HG03460 (cell line): ENCODE data around the gene TCF4.
A peak's percentile ranks its signal among the peaks of the same experiment; 100 is the strongest.

Source experiments
- ATAC-seq: cut with Tn5 transposase; IDR thresholded peaks from one replicate; pipeline ENCODE4 v1.9.1; 2021; ENCODE audit not compliant: unreplicated experiment

Gene TCF4

DNA sequence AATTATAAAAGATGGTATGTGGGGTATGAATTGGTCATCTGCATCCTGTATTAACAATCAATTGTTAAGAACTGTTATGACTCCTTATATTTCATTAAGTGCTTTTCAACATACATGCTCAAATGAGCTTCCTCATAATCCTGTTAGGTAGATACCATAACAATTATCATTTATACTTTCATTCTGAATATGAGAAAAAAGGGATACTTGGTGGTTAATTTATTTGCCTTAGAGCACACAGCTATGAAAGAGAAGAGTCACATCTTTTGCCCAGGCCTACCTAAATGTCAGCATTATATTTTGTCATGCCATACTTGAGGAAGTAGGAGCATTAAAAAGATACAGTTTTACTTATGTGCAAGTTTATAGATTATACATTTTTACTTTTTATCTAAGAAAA, 169.6 kb downstream of the TCF4 start:
- no peak for ATAC-seq

DNA sequence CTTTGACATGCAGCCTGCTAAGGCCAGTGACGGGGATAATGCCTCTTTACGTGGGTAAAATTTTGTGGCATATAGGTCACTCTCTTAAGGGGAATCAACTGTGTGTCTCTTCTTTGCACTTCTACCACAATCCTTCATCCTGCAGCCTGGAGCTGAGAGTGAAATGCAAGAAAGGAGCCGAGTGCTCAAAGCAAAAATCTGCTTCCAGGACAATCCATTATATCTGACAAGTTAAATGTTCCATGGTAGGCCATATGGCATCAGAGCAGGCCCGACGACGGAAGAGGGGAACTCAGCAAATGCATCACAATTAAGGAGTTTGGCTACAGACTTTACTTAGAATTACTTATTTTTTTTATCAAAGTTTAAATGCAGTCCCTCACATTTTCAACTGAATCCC, 171.2 kb downstream of the TCF4 start:
- ATAC-seq: no peak

DNA sequence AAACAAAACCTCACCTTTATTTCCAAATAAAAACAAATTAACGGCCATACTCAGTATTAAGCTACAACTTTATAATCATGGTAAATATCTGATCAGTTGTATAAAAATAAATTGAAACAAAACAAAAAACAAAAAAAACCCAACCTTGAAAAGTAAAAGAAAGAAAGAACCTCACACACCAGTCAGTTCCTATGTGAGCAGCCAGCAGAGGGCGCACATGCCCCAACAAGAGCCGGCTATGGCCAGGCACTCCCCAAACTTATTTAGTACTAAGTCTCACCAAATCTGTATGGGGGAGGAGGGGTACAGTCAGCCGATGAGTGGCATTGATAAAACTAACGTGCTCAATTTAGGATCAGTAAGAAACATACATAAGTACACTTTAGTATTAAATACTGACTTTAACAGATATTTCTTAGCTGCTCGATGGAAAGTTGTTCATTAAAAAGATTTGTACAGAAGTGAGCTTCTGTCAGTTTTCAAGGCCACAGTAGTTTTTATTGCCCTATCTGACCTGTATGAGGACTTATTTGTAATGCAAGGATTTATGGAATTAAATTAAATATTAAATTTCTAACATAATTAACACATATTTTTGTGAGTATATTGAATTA, 172.6 kb downstream of the TCF4 start:
- peak; percentile 86 for ATAC-seq

DNA sequence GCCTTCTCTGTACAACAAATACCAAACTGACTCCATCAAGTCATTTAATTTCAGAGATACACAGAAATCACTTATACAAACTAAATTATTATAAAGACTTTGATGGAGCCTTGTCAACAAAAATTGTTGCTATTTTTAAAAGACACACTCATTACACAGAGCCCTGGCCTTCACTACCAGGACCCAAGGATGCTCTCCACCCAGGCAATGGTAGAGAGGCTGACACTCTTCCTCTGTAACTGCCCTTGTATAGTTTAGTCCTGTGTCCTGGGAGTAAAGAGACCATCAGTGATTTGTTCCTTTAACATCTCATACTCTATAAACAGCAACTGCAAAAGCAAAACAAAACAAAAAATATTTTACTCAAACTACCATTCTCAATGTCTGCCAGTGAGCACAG, 173.5 kb downstream of the TCF4 start:
- ATAC-seq: no peak

DNA sequence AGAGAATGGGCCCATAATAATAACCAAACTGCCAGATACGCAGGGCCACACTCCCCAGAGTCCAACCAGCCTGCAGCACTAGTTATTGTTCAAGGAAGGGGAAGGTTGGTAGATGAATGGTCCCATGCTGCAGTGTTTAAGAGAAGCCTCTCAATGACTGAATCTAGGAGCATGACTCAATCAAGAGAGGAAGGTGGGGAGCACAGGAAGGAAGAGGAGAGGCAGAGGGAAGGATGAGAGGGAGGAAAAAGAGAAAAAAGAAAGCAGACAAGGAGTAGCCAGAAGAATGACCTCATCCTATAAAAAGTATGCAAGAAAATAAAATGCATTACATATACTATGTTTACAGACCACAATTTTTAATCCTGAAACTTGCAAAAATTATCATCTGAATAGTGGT, 174.5 kb downstream of the TCF4 start:
- no peak for ATAC-seq

DNA sequence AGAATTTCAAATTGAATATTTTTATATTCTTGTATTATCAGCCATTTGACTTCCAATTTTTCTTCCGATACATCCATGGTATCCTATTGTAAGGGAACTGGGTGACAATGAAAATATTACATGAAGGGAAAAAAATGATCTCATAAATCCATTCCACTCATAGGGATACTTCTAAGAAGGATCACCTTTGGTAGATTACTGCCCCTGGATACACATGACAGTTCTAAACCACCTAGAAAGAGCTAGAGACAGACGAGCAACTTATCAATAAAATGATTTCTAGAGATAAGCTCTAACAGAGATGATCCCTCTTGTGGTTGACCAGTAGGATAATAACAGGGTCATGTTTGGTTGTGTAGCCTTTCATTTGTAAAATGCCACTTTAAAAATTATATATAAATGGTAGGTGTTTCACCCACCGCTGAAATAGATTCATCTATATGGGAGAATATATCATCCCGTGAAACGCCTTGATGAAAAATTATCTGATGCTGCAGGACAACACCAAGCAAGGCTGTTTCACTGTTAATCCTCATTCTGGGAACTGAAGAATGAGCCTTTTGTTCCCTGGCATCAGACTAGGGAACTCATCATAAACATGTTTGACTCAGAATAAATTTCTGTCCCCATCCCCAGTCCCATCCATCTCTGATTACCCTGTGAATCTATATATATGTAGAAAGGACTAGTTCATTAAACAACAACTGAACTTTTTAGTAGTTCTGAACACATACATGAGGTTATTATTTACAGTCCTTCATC, 180.0 kb downstream of the TCF4 start:
- ATAC-seq: no peak

DNA sequence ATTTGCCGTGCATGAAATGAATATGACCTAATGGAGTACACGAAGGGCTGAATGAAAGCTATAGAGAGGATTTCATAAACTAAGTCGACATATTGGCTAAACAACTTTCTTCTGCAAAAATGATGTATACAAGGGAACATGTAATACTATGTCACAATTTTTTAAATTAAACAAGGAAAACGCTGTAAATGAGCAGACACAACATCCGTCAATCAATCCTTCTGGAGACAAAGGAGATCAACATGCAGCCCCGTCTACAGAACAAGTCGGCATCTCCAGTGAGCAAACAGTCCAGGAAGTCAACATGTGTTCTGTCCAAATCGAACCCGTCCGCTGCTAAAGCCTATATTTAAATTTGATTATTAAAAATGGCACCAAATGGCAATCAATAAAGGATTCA, 180.8 kb downstream of the TCF4 start:
- no peak for ATAC-seq

DNA sequence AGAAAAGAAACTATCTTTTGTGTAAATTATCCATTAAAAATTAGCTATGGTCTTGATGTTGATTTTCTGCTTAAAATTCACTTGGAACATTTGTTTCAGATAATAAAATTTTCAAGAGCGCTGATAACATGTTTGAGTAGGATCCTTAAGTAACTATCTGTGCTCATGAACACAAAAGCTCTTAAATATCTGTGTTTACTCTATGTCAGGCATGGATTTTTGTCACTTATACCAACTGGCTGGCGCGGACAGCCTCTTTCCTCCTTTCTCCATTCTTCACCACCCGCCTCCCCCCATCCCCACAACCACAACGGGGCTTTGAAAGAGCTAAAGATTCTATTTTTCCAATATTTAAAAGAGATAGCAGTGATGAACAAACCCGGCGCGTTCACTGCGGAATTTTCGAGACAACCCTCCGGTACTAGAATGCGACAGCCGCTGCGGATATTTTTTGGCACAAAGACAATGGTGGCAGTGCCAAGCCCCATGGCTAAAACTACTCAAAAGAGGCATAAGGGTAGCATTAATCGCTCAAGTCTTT, 181.5 kb downstream of the TCF4 start:
- ATAC-seq: no peak

DNA sequence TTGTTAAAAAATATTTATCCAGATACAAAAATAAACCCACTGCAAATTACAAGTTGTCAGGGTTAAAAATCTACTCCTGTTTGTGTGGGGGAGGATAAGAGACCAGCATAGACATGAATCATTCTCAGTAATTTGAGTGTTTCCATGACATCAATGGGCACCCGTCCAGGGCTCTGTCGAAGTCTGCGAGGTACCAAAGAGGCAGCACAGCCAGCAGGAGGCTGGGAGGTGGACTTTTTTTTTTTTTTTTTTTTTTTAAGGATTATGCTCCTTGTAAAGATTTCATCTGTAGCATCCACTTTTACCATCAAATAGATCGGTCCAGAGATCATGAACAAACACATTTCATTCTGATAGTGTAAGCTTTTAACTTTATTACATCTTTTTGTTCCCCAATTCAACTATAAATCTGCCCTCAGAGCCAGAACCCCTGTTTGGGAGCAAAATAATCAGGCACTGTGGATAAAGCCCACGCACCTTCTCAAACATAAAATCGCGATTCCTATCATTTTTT, 182.0 kb downstream of the TCF4 start:
- no peak for ATAC-seq

DNA sequence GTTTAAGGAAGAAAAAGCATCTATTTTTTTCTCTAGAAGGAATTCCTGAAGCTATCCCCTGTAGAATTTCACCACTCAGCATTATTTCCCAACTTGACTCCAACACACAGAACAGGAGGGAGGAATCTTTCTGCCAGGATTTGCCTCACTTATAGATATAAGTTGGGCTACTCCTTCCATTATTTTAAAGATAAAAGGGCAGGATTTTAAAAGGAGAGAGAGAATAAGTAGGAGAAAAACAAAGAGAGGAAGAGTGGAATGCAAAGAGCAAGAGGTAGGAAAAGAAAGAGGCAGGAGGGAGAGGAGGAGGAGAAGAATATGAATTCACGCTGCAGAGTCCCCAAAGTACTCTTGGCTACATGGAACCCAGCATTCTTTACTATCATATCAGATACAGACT, 182.5 kb downstream of the TCF4 start:
- no peak for ATAC-seq

DNA sequence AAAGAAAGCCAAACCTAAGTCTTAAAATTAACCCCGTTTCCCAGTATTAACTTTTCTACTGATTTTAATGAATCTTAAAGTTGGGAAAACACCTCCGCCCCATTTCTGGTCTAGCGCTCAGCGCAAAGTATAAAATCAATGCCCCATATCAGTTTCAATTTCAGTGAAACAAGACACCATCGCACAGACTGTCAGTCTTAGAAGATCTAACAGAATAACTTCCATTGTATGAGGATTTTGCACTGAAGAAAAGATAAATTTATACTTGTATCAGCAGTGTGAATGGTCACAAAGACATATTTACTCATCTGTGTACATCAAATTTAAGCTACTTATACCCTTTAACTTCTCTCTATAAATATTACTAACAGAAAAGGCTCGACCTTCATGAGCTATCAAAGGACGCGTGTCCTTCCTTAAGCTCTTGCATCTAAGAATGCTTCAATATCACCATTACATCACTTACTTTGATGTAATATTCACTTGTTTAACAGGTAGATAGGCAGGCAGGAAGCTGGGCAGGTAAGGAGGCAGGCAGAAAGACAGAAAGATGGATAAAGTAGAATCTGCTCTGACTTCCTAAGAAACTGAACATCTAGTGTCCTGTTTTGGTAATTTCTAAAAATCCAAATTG, 183.0 kb downstream of the TCF4 start:
- no peak for ATAC-seq

DNA sequence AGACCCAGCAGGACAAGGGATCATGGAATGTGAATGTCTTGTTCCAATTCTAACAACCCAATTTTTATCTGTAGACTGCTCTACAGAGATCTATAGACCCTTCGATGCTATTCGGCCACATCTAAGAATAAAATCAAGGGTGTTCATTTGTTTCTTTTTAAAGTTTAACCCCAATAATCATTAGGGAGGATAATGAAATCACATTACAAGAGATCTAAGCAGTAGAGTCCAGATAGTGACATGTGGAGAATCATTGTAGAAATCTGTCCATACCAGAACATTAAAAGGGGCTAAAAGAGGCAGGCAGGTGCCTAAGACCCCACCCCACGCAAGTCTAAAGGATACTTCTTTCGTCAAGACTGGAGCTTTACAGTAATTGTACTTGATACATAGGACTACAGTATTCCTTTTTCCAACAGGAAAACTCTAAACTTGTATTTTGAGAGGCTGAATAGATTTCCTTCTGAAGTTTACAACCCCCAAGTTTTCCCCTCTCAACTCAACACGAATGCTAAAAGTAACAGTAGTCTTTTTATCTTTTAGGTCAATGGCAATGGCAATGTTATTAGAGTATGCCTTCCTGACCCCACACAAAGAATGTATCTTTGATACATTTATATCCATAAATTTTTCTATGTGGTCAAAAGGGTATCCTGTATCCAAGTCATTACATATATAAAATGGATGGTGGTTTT, 183.7 kb downstream of the TCF4 start:
- ATAC-seq: no peak

DNA sequence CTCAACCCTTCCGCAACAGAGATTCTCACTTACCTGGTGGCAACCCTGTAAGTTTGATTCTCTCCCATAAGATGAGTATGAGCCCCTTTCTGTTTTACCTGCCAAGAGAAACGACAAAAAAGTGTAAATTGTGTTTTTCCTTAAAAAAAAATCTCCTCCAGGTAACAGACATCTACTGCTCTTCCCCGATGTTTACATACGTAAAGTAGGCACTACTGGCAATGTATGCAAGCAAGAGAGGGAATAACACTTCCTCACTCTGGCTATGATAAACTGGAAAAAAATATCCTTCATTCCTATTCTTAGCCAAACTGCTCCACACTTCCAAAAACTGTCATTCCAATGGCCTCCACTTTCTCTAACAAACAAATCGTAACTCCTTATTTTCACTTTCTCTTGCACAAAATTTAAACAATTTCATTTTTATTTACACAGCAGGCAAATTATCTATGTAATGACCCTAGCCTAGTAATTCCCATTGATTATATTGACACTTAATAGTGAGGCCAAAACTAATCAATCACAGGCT, 184.5 kb downstream of the TCF4 start:
- no peak for ATAC-seq

DNA sequence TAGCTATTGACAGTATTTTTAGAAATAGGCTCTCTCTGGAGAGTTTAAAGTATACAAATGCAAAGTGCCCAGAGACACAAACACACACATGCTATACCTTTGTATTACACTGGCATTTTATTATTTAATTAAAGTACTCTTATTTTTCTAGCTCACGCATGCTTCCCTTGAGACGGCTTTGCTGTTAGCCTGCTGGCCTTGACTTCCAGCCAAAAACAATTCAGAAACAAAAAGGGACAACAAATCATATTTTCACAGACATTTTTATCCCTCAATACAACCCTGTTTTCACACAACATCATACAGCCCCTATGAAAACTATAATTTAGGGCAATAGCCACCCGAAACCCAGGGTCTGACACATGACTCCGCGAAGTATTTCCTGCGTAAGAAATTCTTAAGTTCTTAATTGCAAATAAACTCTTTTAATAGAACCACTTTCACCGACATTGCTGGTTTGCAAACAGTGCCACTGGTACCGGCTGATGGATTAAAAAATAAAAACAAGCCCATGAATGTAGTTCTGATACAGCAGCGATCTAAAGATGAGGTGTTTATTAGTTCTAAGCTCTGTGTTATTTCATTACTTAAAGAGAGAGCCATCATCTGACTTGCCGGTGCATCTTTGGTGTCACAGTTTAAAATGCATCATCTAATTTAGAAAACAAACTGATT, 185.1 kb downstream of the TCF4 start:
- ATAC-seq: no peak

DNA sequence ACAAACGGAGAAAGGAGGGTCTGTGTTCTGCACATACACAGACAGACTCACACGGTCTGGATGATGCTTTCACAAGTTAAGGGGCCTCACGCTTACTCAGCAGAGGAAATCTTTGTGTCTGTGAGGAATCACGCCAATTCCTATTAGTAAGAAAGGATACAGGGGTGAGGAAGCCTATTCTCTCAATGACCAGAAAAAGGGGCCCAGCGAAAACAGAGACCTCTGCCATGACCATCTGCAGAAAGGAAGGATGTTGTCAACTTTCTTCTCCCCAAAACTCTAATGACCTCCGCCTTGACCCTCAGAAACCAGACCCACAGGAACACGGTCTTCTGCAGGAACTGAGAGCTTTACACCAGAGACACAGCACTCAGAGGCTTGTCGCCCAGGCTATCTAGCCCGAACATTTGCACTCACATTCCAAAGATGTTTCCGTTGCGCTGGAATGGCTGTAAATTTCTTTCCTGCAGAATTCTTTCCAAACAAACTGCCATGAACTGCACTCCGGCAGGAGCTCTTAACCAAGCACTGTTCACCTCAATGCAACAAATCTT, 186.3 kb downstream of the TCF4 start:
- no peak for ATAC-seq

DNA sequence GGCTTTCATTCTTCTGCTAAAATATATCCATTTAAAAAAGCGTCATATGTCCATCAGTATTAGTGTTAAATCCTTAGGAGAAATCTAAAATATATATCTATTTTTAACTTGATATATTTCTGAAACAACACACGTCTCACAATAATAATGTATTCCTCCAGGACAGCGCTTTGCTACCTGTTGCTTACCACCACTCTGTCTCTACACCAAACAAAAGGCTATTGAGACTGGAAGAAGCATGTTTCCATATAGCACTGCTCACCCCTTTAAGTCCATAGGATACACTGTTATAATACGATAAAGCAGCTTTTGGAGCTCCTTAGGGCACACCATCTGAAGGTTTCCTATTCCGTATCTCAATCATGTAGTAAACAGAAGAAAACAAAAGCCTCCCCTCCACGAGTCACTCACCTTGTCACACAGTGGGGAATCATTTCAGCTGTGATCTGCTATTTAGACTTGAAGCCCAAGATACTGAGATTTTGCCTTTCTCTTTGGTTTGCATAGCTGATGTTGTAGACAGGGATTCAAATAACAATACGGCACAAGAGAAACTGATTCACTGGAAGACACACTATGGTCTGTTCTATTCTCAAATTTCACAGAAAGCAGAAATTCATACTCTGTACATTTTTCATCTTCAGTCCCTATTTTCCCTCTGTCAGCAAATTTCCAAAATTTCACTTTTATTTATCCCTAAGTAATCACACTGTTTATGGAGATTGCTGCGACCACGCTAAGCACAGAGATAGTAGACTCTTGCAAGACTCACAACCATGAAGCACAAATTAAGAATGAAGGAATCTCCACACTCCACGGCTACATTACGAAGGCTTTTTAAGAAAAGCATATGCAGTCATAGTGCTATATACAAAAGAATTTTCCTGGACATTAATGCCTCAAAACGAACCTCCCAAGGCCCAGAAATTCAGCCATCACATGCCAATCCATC, 187.1 kb downstream of the TCF4 start:
- ATAC-seq: no peak

DNA sequence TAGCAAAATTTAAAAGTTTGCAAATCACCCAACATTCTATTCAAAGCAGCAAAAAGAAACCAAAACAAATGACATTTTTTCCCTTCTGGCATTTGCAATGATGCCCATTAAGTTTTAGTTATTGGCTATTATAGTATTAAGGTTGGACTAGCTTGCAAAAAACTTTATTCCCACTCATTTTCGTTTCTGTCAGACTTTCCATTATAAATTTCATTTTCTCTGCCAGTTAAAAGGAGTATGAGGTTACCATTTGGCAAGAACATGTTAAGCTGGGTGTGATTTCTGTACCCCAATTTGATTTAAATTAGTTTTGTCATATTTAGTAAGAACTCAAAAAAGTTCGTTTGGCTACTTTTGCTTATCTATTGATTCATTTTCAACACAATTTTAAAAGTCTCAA, 187.9 kb downstream of the TCF4 start:
- no peak for ATAC-seq

DNA sequence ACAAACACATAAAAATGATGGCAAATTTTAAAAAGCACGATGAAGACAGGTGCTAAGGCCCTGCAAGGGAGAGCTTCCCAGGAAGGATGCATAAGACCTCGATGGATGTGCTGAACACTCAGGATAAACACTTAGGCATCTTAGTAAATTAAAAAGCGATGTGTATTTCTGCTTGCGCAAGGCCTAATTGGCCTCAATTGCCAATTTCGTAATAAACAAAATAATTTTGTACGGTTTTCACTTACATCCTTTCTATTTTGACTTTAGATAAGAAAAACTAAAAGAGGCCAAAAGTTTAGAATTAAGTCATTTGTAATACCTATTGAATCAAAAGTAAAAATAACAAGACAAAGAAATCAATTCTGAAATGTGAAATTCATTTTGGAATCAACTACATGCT, 189.1 kb downstream of the TCF4 start:
- no peak for ATAC-seq

DNA sequence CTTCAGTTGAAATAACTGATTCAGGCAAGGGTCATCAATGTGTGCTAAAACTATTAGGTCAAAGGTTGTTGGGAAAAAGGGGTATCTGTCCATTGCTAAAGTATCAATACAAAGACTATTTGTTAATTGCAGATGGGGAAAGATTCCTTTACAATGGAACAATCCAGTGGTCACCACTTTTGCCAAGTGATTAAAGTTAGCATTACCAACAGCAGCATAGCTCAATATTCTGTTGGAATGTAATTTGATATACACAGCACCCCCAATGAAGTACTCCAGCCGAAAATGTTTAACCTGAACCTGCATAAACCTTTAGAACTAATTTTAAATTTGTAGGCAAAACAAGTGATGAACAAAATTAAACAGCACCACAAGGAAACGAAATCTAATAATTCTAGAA, 191.0 kb downstream of the TCF4 start:
- ATAC-seq: no peak
